Measurements from ENCODE around the gene ZNF335. TPM values are rescaled to one million over a fixed set of nuclear protein-coding genes. Genes with fewer than 3 reads are reported as not detected.

Gene ZNF335
- total RNA-seq, 3 donors from 2014 or later (not counting 1 experiment from before 2014, with no cell fraction given): 101 to 119 (median 102) TPM

DNA sequence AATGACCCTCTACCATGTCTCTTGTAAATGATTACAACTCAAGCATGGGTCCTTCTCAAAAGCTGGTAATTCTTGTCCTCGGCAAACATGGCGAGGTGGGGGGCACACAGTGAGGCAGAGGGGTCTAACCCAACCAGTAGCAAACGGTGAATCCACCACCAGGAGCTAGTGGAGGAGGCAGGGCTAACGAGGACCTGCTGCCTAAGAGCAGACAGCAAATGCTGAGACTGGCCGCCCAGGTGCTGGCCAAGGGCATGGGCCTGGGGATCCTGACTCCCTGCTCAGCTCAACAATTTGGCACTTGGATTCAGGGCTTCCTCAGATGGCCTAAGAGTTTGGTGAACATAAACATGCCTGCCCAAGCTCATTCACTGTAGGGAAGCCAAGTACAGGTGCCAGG is 19.1 kb downstream of the ZNF335 start:
- no peak overlapping the region for H3K27ac ChIP-seq (ENCODE audit: low read length)
- H3K36me3 ChIP-seq (ENCODE audit: control insufficient read depth, insufficient read depth, low read length): peaks cover 67% of the 10 kb centered on the region
- intact Hi-C loops (cut with micrococcal nuclease): no loop called here
- H3K27ac Mint-ChIP-seq: no peak overlapping the region
- H3K9me3 Mint-ChIP-seq: no peaks in the 10 kb centered on the region
- peaks cover 0 to 16% of the 10 kb centered on the region in 2 donors for H3K4me1 Mint-ChIP-seq
- H3K36me3 Mint-ChIP-seq: no peaks in the 10 kb centered on the region
- H3K27me3 ChIP-seq (ENCODE audit: control insufficient read depth, insufficient read depth, low read length): no peaks in the 10 kb centered on the region
- H3K4me3 Mint-ChIP-seq: no peak overlapping the region
- H3K4me1 ChIP-seq (ENCODE audit: control insufficient read depth, insufficient read depth, low read length): peaks cover 7% of the 10 kb centered on the region
- H3K9me3 ChIP-seq (ENCODE audit: control insufficient read depth, insufficient read depth, low read length): no peaks in the 10 kb centered on the region
- TF ChIP-seq, protein P1, sequence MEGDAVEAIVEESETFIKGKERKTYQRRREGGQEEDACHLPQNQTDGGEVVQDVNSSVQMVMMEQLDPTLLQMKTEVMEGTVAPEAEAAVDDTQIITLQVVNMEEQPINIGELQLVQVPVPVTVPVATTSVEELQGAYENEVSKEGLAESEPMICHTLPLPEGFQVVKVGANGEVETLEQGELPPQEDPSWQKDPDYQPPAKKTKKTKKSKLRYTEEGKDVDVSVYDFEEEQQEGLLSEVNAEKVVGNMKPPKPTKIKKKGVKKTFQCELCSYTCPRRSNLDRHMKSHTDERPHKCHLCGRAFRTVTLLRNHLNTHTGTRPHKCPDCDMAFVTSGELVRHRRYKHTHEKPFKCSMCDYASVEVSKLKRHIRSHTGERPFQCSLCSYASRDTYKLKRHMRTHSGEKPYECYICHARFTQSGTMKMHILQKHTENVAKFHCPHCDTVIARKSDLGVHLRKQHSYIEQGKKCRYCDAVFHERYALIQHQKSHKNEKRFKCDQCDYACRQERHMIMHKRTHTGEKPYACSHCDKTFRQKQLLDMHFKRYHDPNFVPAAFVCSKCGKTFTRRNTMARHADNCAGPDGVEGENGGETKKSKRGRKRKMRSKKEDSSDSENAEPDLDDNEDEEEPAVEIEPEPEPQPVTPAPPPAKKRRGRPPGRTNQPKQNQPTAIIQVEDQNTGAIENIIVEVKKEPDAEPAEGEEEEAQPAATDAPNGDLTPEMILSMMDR (IDR thresholded peaks at IDR 0.05): no peak
- DNase-seq (no peak), ATAC-seq (no peak)
- H3K4me3 ChIP-seq (ENCODE audit: low read length): no peak overlapping the region
- no peaks in the 10 kb centered on the region for H3K27me3 Mint-ChIP-seq (ENCODE audit: low read depth in 2 of 2)
- 95% methylated on average over 5 of the region's 5 CpGs for WGBS (ENCODE audit: insufficient coverage)

DNA sequence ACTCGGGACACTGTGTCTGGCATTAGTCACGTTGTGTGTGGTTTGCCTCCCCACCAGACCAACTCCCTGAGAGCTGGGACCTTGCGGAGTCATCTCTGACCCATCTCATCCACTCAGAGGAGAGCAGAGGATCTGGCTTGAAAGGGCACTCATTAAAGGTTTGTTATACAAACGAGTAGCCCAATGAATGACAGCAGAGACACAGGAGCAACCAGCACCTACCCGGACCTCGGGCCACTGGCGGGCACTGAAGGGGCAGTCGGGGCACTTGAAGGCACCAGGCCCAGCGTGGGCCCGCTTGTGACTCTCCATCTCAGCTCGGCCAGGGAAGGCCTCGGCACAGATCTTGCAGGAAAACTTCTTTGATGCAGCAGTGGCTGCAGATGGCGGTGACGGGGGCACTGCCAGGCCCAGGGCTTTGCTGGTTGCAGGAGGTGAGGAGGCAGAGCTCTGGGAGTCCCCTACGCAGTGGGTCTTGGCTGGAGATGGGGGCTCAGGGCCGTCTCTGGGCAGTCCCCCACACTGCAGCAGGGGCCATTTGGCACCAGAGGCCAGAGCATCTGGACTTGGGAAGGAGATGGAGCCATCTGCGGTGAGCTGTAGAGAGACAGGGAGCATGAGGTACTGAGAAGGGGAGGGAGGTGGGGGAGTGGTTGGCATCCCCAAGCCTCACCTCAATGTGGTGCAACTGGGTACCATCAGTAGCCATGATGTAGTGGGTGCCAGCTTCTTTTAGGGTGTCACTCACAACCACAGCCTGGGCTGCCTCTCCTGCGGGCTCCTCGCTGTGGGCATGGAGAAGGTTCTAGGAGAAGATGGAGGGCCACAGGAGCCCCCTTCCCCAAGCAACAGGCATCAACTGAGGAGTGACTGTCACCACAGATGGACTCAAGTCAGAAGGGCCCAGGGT is 19.8 kb downstream of the ZNF335 start:
- no peak for DNase-seq
- H3K4me3 Mint-ChIP-seq: no peak overlapping the region
- H3K36me3 Mint-ChIP-seq: no peaks in the 10 kb centered on the region

DNA sequence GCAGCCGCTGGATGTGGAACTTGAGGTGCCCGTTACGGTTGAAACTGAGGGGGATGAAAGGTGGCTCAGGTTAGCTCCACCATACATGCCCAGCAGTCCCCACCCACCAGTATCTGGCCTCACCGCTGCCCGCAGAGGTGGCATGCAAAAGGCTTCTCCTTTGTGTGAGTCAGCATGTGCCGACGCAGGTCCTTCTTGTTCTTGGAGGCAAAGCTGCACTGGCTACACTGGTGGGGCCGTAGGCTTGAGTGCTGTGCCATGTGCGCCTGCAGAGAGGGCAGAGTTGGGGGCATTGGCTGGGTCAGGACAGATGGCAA is 21.7 kb downstream of the ZNF335 start:
- Mint-ChIP-seq H3K4me1 (peaks cover 16 to 41% of the 10 kb centered on the region in 2 donors), H3K27me3 (ENCODE audit: low read depth in 2 of 2) (no peaks in the 10 kb centered on the region), H3K4me3 (no peak overlapping the region), H3K36me3 (no peaks in the 10 kb centered on the region), H3K9me3 (no peaks in the 10 kb centered on the region), H3K27ac (no peak overlapping the region)
- Histone ChIP-seq H3K4me1 (ENCODE audit: control insufficient read depth, insufficient read depth, low read length) (peaks cover 33% of the 10 kb centered on the region), H3K9me3 (ENCODE audit: control insufficient read depth, insufficient read depth, low read length) (no peaks in the 10 kb centered on the region), H3K27ac (ENCODE audit: low read length) (no peak overlapping the region), H3K4me3 (ENCODE audit: low read length) (no peak overlapping the region), H3K36me3 (ENCODE audit: control insufficient read depth, insufficient read depth, low read length) (peaks cover 79% of the 10 kb centered on the region), H3K27me3 (ENCODE audit: control insufficient read depth, insufficient read depth, low read length) (no peaks in the 10 kb centered on the region)
- WGBS (ENCODE audit: insufficient coverage): 95% methylated on average over 9 of the region's 9 CpGs
- ATAC-seq (no peak), DNase-seq (no peak)
- intact Hi-C loops (cut with micrococcal nuclease): no loop called here
- TF ChIP-seq, protein P1 (IDR thresholded peaks at IDR 0.05): no peak

More for the DNA sequence above, 19.8 kb downstream of the ZNF335 start:
- TF ChIP-seq, protein P1 (IDR thresholded peaks at IDR 0.05): no peak
- peak overlapping the region; percentile 34 to 60 for H3K27ac Mint-ChIP-seq
- Histone ChIP-seq H3K27ac (ENCODE audit: low read length) (no peak overlapping the region), H3K4me1 (ENCODE audit: control insufficient read depth, insufficient read depth, low read length) (peaks cover 14% of the 10 kb centered on the region), H3K9me3 (ENCODE audit: control insufficient read depth, insufficient read depth, low read length) (no peaks in the 10 kb centered on the region), H3K36me3 (ENCODE audit: control insufficient read depth, insufficient read depth, low read length) (peaks cover 70% of the 10 kb centered on the region), H3K27me3 (ENCODE audit: control insufficient read depth, insufficient read depth, low read length) (no peaks in the 10 kb centered on the region), H3K4me3 (ENCODE audit: low read length) (no peak overlapping the region)
- no peaks in the 10 kb centered on the region for H3K27me3 Mint-ChIP-seq (ENCODE audit: low read depth in 2 of 2)
- intact Hi-C loops (cut with micrococcal nuclease): no loop called here
- peaks cover 0 to 22% of the 10 kb centered on the region in 2 donors for H3K4me1 Mint-ChIP-seq
- no peaks in the 10 kb centered on the region for H3K9me3 Mint-ChIP-seq
- no peak for ATAC-seq
- 94% methylated on average over 19 of the region's 19 CpGs for WGBS (ENCODE audit: insufficient coverage)

Measured in natural killer cell (primary cell).